ENCODE measurements around the gene FAM114A2. TPM values are rescaled to one million over a fixed set of nuclear protein-coding genes. Genes with fewer than 3 reads are reported as not detected.

Gene FAM114A2
- total RNA-seq, 1 experiment from 2014 or later, result 12.8 TPM

DNA sequence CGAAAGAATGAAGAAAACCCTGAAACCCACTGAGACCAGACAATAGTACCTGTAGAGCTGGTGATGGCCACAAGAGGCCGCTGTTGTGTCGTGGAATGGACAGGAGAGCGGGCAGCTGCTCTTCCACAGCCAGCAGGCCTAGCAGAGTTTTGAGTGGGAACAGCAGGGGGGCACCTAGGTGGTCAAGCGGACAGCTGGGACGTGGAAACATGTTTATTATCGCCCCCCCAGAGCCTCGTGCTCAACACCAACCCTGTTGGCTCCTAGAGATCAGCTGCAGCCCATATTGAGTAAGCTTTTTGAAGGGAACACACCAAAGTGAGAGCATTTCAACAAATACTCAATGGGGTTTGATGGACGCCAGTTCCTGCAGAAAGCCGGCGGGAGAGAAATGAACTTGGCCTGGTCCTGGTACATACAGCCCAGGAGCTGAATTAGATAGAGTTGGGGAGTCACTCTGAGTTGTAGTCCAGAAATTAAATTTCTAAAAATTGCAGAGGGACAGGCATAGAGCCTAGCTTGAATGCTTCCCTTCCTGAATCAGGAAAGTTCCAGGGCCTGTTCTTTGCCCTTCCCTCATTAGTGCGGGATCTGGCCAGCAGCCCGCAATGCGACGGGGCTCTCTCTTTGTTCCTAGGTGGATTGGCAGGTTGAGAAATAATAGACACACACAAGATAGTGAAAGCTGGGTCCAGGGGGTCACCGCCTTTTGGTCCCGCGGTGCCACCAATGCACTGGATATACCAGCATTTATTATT is 33.9 kb upstream of the FAM114A2 start:
- no peak overlapping the region for H3K56ac ChIP-seq (ENCODE audit: insufficient read length, low read depth, low read length)
- no peak overlapping the region for H3K9ac ChIP-seq (ENCODE audit: extremely low read depth, insufficient read length, low read length)
- H4K20me1 ChIP-seq (ENCODE audit: control insufficient read depth, insufficient read depth, insufficient read length), result no peaks in the 10 kb centered on the region
- no peak overlapping the region for H3K27ac ChIP-seq (ENCODE audit: insufficient read length, low read depth, low read length)
- no peak overlapping the region for H2BK120ac ChIP-seq (ENCODE audit: low read depth, low read length, poor library complexity, severe bottlenecking)
- no peak overlapping the region; a peak in 2 of 5 replicates for H3K4me3 Mint-ChIP-seq
- H3K4ac ChIP-seq (ENCODE audit: low read depth, low read length), result no peak overlapping the region
- no peaks in the 10 kb centered on the region for H3K23me2 ChIP-seq (ENCODE audit: insufficient read length, low read depth, low read length, poor library complexity, severe bottlenecking)
- no peak overlapping the region for H4K91ac ChIP-seq (ENCODE audit: insufficient read length, low read depth, low read length)
- no peaks in the 10 kb centered on the region for H3K79me1 ChIP-seq (ENCODE audit: insufficient read depth, low read depth, low read length, poor library complexity, severe bottlenecking)
- no peaks in the 10 kb centered on the region; a peak in 1 of 7 replicates for H3K36me3 Mint-ChIP-seq (ENCODE audit: insufficient read depth in 1 of 3, low read depth in 3 of 3)
- no peak overlapping the region for H2AFZ ChIP-seq (ENCODE audit: low read length)
- H3K4me1 ChIP-seq (ENCODE audit: insufficient read depth, low read length), result no peaks in the 10 kb centered on the region
- peak; percentile 77 for DNase-seq
- H4K8ac ChIP-seq (replicated peaks; ENCODE audit: insufficient read length, low read depth, low read length), result no peak overlapping the region
- H2BK15ac ChIP-seq (ENCODE audit: low read depth, low read length), result no peak overlapping the region
- no peak overlapping the region for H3T11ph ChIP-seq (ENCODE audit: low read length)
- peaks cover 2% of the 10 kb centered on the region in 2 experiments; a peak in 2 of 5 replicates for H3K9me3 Mint-ChIP-seq
- H3K18ac ChIP-seq (ENCODE audit: insufficient read length, low read depth, low read length), result no peak overlapping the region
- no peak overlapping the region for H2BK20ac ChIP-seq (ENCODE audit: low read depth, low read length, poor library complexity, severe bottlenecking)
- peaks cover 8% of the 10 kb centered on the region for H3K27me3 Mint-ChIP-seq (ENCODE audit: low read depth)
- H3K27ac Mint-ChIP-seq, result peak overlapping the region in 2 of 3 experiments; percentile 10 to 95; a peak in 4 of 7 replicates
- no peaks in the 10 kb centered on the region for H3K79me2 ChIP-seq (ENCODE audit: insufficient read depth, low read length)
- no peak overlapping the region for H4K5ac ChIP-seq (ENCODE audit: insufficient read length, low read depth, low read length)
- H2BK12ac ChIP-seq (ENCODE audit: insufficient read length, low read depth, low read length), result no peak overlapping the region
- TF ChIP-seq, protein P1, sequence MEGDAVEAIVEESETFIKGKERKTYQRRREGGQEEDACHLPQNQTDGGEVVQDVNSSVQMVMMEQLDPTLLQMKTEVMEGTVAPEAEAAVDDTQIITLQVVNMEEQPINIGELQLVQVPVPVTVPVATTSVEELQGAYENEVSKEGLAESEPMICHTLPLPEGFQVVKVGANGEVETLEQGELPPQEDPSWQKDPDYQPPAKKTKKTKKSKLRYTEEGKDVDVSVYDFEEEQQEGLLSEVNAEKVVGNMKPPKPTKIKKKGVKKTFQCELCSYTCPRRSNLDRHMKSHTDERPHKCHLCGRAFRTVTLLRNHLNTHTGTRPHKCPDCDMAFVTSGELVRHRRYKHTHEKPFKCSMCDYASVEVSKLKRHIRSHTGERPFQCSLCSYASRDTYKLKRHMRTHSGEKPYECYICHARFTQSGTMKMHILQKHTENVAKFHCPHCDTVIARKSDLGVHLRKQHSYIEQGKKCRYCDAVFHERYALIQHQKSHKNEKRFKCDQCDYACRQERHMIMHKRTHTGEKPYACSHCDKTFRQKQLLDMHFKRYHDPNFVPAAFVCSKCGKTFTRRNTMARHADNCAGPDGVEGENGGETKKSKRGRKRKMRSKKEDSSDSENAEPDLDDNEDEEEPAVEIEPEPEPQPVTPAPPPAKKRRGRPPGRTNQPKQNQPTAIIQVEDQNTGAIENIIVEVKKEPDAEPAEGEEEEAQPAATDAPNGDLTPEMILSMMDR (conservative IDR thresholded peaks at IDR 0.05), result peak; percentile 99
- H3K9me3 ChIP-seq (ENCODE audit: control insufficient read depth, low read depth, low read length), result no peaks in the 10 kb centered on the region
- no peak overlapping the region for H3K4me2 ChIP-seq (ENCODE audit: insufficient read depth, insufficient read length, low read length)
- peaks cover 13% of the 10 kb centered on the region in 2 experiments for H3K4me1 Mint-ChIP-seq
- H2BK5ac ChIP-seq (ENCODE audit: insufficient read length, low read length), result no peak overlapping the region
- H3K27me3 ChIP-seq (ENCODE audit: insufficient read depth, low read length), result no peaks in the 10 kb centered on the region
- H3K14ac ChIP-seq (ENCODE audit: insufficient read depth, low read length), result no peak overlapping the region
- no peak overlapping the region for H3K23ac ChIP-seq (ENCODE audit: insufficient read length, low read depth, low read length)
- WGBS (ENCODE audit: extremely low coverage, insufficient read length, low lambda C conversion rate), result no CpG with 5 or more reads among the region's 18 CpGs
- no peak overlapping the region for H2AK5ac ChIP-seq (ENCODE audit: insufficient read length, low read length)

Data from H9 (cell line).